Body of pancreas (tissue), 4 donors: ENCODE measurements around the gene GLIS1. TPM values are rescaled to one million over a fixed set of nuclear protein-coding genes. Genes with fewer than 3 reads are reported as not detected.

Experiments used
- ATAC-seq: fragments of 150-250 bp; one replicate; pipeline ENCODE4 v1.9.1; 2016
- DNase-seq, 4 donors: peaks; one replicate each; pipeline ENCODE4 v3.0.0-alpha.2; 2019
- H3K27ac ChIP-seq, 4 donors: fragments of 200-600 bp; sonication (generic); 1 replicate in 3 of 4; 2 replicates in 1 of 4; pipeline versions ENCODE4 v1.5.1 to v1.6.1; 2016 to 2019; ENCODE audit warnings: mild to moderate bottlenecking in 1 of 4, mixed read lengths in 1 of 4, moderate library complexity in 1 of 4
- H3K27me3 ChIP-seq, 2 donors: fragments of 200-600 bp; sonication (generic); one replicate each; pipeline ENCODE4 v1.6.0; 2016; ENCODE audit warnings: mild to moderate bottlenecking in 1 of 2
- H3K36me3 ChIP-seq, 2 donors: fragments of 200-600 bp; sonication (generic); replicated peaks in 1 of 2; 2 replicates each; pipeline ENCODE4 v1.5.1; 2016; ENCODE audit warnings: low read depth in 2 of 2; ENCODE audit not compliant: insufficient read depth in 1 of 2
- H3K4me1 ChIP-seq: fragments of 200-600 bp; sonication (generic); one replicate; pipeline ENCODE4 v1.6.0; 2016
- H3K4me3 ChIP-seq, 2 donors: fragments of 200-600 bp; sonication (generic); 1 replicate in 1 of 2; 2 replicates in 1 of 2; pipeline ENCODE4 v1.5.1; 2016 to 2019
- H3K9me3 ChIP-seq, 3 donors: fragments of 200-600 bp; sonication (generic); 1 replicate in 2 of 3; 2 replicates in 1 of 3; pipeline ENCODE4 v1.5.1; 2016
- POLR2A ChIP-seq, 3 donors: fragments of 450-650 bp; IDR thresholded peaks; one replicate each; pipeline ENCODE4 v1.6.1; 2016; ENCODE audit warnings: antibody characterized with exemption in 3 of 3, mild to moderate bottlenecking in 2 of 3
- WGBS, 2 donors: methylation state at CpG; one replicate each; pipeline ENCODE4 v1.1.5; 2017; 5-methylcytosine and 5-hydroxymethylcytosine counted together
- intact Hi-C: fragments of 100-400 bp; cut with DNase I; formaldehyde crosslinking; loops from one replicate; pipeline ENCODE4 v1.15.1; 2023
- total RNA-seq, 2 donors: library from RNA; depleted of rRNA; stranded (reverse); fragments of >200 nt; gene quantifications; one replicate each; pipeline ENCODE4 v1.1.0, GENCODE V29; 2016
- TF ChIP-seq, protein P1 (sequence below), 7 experiments: fragments of 450-650 bp in 4 of 7; fragments of 200-600 bp in 3 of 7; sonication (generic) in 3 of 7; IDR thresholded peaks; one replicate each; pipeline ENCODE4 v1.5.1; 2016 to 2019; ENCODE audit warnings: antibody characterized with exemption in 7 of 7

GLIS1 gene
- total RNA-seq, 2 donors from 2014 or later: 0.33 TPM; not detected in 1

DNA sequence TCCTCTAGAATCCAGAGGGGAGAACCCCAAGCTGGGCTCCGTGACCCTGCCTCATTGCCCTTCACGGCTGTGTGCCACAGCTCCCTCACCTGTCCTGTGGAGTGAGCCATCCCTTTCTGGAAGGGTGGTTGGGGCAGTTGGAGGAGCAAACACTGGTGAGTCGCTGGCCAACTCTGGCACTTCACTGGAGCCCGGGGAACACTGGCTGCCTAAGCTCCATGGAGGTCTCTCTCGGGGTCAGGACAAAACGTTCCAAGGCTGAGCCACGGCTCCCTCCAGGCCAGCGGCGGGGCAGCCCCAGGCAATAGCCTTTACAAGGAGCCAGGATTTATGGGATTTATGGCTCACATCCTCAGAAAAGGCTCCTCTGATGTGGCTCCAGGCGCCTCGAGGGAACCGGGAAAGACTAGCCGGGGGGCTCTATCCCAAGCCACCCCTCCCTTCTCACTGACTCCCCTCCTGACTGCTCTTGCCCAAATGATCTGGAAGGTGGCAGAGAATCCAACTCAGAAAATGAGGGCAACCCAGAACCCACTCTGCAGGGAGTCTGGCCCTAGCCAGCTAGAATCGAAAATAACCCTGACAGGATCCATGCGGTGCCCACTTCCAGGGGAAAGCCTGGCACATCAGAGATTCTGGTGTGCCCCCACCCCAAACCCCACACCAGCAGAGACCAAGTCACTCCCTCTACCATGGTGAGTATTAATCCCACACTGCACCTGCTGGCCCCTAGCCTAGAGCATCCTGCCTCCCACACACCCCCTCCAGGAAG is 75.2 kb downstream of the GLIS1 start:
- H3K4me3 ChIP-seq: no peak overlapping the region
- no peaks in the 10 kb centered on the region for H3K9me3 ChIP-seq
- intact Hi-C loops: no loop called here
- no peak for DNase-seq
- no peak for TF ChIP-seq POLR2A (IDR thresholded peaks at IDR 0.05)
- TF ChIP-seq, protein P1, sequence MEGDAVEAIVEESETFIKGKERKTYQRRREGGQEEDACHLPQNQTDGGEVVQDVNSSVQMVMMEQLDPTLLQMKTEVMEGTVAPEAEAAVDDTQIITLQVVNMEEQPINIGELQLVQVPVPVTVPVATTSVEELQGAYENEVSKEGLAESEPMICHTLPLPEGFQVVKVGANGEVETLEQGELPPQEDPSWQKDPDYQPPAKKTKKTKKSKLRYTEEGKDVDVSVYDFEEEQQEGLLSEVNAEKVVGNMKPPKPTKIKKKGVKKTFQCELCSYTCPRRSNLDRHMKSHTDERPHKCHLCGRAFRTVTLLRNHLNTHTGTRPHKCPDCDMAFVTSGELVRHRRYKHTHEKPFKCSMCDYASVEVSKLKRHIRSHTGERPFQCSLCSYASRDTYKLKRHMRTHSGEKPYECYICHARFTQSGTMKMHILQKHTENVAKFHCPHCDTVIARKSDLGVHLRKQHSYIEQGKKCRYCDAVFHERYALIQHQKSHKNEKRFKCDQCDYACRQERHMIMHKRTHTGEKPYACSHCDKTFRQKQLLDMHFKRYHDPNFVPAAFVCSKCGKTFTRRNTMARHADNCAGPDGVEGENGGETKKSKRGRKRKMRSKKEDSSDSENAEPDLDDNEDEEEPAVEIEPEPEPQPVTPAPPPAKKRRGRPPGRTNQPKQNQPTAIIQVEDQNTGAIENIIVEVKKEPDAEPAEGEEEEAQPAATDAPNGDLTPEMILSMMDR (IDR thresholded peaks at IDR 0.05): no peak
- ATAC-seq: no peak
- no peaks in the 10 kb centered on the region for H3K27me3 ChIP-seq
- WGBS, 2 donors: 65 to 66% methylated on average over 8 to 15 of the region's 15 CpGs
- no peaks in the 10 kb centered on the region for H3K4me1 ChIP-seq
- H3K36me3 ChIP-seq: no peaks in the 10 kb centered on the region
- H3K27ac ChIP-seq: no peak overlapping the region

DNA sequence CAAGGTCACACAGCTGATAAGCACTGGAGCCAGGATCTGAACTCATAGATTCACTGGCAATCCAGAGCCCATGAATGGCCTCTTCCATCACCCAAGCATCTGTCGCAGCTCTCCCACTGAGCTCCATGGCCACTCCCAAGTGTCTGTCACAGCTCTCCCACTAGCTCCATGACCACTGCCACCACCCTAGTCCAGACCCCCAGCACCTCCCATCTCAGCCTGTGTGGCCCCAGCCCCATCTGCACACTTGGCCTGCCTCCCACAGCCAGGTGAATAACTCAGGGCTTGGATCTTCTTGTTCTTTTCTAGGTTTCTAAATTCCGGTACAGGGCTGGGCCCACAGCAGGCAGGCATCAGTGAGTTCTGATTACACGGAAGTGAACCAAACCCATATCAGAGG is 76.0 kb downstream of the GLIS1 start:
- no peaks in the 10 kb centered on the region for H3K9me3 ChIP-seq
- intact Hi-C loops: no loop called here
- TF ChIP-seq, protein P1 (IDR thresholded peaks at IDR 0.05): no peak
- no peak for TF ChIP-seq POLR2A (IDR thresholded peaks at IDR 0.05)
- WGBS, 2 donors: 85 to 90% methylated on average over 3 of the region's 3 CpGs
- H3K27me3 ChIP-seq: no peaks in the 10 kb centered on the region
- no peak overlapping the region for H3K27ac ChIP-seq
- ATAC-seq: no peak
- H3K4me1 ChIP-seq: no peaks in the 10 kb centered on the region
- DNase-seq: no peak
- no peak overlapping the region for H3K4me3 ChIP-seq
- no peaks in the 10 kb centered on the region for H3K36me3 ChIP-seq

DNA sequence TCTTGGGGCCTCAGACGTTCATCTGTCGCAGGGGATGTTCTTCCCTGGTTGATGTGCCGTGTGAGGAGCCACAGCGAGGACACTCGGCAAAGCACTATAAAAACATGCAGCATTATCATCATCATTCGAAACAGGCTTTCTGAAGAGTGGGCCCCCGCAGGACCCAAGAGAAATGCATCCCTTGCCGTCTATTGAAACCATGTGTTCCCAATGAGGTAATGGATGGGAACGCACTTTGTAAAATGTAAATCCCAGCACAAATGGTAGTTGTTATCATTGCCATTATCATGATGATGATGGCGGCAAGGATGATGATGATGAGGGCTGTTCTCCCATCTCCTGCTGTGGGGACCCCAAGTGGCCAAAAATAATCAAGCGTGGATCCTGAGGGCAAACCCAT is 76.8 kb downstream of the GLIS1 start:
- Histone ChIP-seq H3K9me3 (no peaks in the 10 kb centered on the region), H3K4me3 (no peak overlapping the region), H3K27ac (no peak overlapping the region), H3K27me3 (no peaks in the 10 kb centered on the region), H3K4me1 (no peaks in the 10 kb centered on the region), H3K36me3 (no peaks in the 10 kb centered on the region)
- TF ChIP-seq POLR2A (IDR thresholded peaks at IDR 0.05): no peak
- TF ChIP-seq, protein P1 (IDR thresholded peaks at IDR 0.05): no peak
- ATAC-seq (no peak), DNase-seq (no peak)
- intact Hi-C loops: no loop called here
- WGBS, 2 donors: 83 to 87% methylated on average over 11 of the region's 11 CpGs

DNA sequence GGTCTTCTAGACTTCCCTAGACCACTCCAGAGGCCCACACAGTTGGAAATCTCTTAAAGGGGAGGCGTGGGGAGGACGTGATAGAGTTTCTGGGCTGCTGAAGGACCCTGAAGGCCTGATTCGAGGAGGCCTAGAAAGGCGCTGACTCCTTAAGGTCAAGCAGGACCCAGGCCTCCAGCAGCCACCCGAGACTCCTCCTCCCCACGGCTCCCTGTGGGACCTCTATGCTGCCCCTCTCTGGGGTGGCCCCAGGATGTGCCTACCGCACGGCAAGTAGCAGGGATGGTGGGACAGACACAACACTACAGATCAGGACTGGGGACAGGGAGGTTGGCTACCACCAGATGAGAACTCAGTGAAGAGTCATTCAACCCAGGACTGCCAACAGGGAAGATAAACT is 77.5 kb downstream of the GLIS1 start:
- no peaks in the 10 kb centered on the region for H3K36me3 ChIP-seq
- TF ChIP-seq, protein P1 (IDR thresholded peaks at IDR 0.05): no peak
- no peak for TF ChIP-seq POLR2A (IDR thresholded peaks at IDR 0.05)
- no peaks in the 10 kb centered on the region for H3K27me3 ChIP-seq
- no peaks in the 10 kb centered on the region for H3K9me3 ChIP-seq
- WGBS, 2 donors: 77 to 79% methylated on average over 6 to 8 of the region's 8 CpGs
- ATAC-seq: no peak
- intact Hi-C loops: no loop called here
- no peak for DNase-seq
- H3K27ac ChIP-seq: no peak overlapping the region
- H3K4me3 ChIP-seq: no peak overlapping the region
- H3K4me1 ChIP-seq: no peaks in the 10 kb centered on the region

DNA sequence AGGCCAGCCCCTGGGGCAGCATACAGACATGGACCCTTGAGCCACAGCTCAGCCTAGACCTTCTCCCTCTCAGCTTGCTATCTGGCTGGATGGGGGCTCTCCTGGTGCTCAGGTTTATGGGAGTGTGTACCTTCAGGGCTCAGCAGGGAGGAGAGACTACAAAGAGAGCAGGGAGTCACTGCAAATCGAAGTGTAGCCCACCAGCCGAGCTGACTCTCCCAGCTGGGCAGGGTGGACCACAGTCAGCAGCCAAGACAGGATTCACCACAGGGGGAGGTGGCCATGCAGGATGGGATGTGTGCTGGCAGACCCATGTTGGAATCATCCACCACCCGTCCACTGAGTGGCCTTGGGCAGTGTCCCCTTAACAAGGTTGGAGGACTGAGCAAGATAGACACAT is 78.3 kb downstream of the GLIS1 start:
- no peak overlapping the region for H3K27ac ChIP-seq
- no peaks in the 10 kb centered on the region for H3K27me3 ChIP-seq
- H3K36me3 ChIP-seq: no peaks in the 10 kb centered on the region
- no peak overlapping the region for H3K4me3 ChIP-seq
- no peak for ATAC-seq
- intact Hi-C loops: no loop called here
- no peak for TF ChIP-seq POLR2A (IDR thresholded peaks at IDR 0.05)
- TF ChIP-seq, protein P1 (IDR thresholded peaks at IDR 0.05): no peak
- H3K4me1 ChIP-seq: no peaks in the 10 kb centered on the region
- no peak for DNase-seq
- H3K9me3 ChIP-seq: no peaks in the 10 kb centered on the region
- 33 to 51% methylated on average over 1 to 3 of the region's 3 CpGs for WGBS, 2 donors
